Head of caudate nucleus (tissue), 42 donors: Measurements from ENCODE around the gene EEIG1.

Source experiments
- DNase-seq, 42 donors: peaks; one replicate each; pipeline versions ENCODE4 v3.0.0 to v3.0.0-alpha.2; 2020 to 2021; ENCODE audit warnings: mixed read lengths in 7 of 42
- intact Hi-C: fragments of 100-400 bp; cut with DNase I; formaldehyde crosslinking; loops from one replicate; pipeline ENCODE4 v1.15.0; 2022

EEIG1 gene

DNA sequence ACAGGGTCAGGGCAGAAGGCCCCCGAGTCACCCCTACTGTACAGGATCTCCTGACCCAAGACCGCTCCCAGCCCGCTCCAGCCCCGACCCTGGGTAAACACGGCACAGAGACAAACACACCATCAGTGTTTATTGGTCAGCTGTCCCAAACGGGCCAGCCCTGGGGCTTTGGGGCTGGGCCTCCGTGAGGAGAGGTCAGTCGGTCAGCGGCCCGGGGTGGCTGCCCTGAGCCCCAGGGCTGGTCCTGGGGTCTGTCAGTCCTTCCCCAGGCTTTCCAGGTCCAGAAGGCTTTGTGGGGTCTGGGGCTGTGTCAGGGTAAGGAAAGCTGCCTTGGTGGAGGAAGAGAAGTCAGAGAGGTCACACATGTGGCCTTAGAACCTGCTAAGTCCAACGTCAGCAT, 45.8 kb downstream of the EEIG1 start:
- intact Hi-C loops, result no loop called here
- no peak for DNase-seq

DNA sequence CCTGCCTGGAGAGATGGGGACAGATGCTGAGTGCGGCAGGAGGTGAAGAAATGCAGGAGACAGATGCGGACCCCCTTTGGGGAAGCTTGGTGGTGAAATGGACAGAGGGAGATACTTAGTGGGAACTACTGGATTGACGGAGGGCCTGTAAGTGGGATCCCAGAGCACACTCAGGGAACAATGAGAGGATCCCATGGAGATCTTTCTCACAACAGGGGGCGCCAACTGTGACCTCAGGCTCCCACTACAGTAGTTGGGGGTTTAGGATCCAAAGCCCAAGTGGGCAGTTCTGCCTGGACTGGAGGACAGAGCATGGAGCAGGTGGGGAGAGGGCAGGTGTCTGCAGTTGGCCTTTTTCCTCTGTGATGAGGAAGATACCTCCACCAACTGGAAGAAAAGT, 46.5 kb downstream of the EEIG1 start:
- intact Hi-C loops, result no loop called here
- DNase-seq, result no peak

DNA sequence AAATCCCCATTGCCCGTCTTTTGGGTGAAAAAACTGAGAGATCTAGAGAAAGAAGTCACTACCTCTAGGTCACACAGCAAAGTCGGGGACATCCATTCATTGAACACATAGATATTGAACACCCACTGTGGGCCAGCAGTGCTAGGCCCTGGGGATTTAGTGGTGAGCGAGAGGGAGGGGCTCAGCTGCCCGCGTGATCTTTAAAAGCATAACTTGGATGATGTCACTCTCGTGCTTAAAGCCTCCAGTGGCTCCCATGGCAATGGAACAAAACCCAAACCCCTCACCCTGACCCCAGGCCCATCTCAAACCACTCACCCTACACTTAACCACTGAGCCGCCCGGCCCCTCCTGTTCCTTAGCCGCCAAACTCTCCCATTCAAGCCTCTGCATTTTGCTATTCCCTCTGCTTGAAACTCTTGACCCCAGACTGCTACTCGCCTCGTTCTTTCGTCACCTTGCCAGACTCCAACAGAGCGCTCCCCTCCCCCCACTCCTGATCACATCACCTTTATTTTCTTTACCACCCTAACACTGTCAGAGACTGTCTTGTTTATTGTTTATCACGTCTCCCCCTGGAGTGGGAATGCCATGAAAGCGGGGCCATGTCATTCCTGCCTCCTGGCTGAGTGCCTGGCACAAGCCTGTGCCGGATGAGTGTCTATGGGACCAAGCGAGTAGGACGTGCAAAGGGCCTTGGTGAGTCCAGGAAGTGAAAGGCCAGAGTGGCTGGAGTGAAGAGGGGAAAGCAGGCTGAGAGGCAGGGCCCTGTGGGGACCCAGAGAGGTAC, 49.5 kb downstream of the EEIG1 start:
- DNase-seq, result peak in 2 of 42 donors; percentile 16 to 46
- intact Hi-C loops, result no loop called here
